Nephron progenitor cell (in vitro differentiated cells): ENCODE results near the gene RERE.

ENCODE experiments used
- DNase-seq: peaks from one replicate; pipeline ENCODE4 v3.0.0; 2021
- H3K27ac Mint-ChIP-seq: 2 replicates; pipeline ENCODE4 v1.8.0; 2021; ENCODE audit warnings: mild to moderate bottlenecking, moderate library complexity, mixed read lengths
- H3K27me3 Mint-ChIP-seq: 2 replicates; pipeline ENCODE4 v1.8.0; 2021; ENCODE audit warnings: mild to moderate bottlenecking, low read depth, mixed read lengths; ENCODE audit not compliant: poor library complexity
- H3K36me3 Mint-ChIP-seq: 2 replicates; pipeline ENCODE4 v1.8.0; 2021; ENCODE audit warnings: low read depth, mixed read lengths
- H3K4me1 Mint-ChIP-seq: 2 replicates; pipeline ENCODE4 v1.8.0; 2021; ENCODE audit warnings: mixed read lengths
- H3K4me3 Mint-ChIP-seq: 2 replicates; pipeline ENCODE4 v1.8.0; 2021; ENCODE audit warnings: mild to moderate bottlenecking, moderate library complexity, mixed read lengths
- H3K9me3 Mint-ChIP-seq: 2 replicates; pipeline ENCODE4 v1.8.0; 2021; ENCODE audit warnings: mild to moderate bottlenecking, moderate library complexity, mixed read lengths
- TF ChIP-seq, protein P1 (sequence below): fragments of 200-600 bp; sonication (generic); IDR thresholded peaks from 2 replicates; pipeline ENCODE4 v1.5.0; 2021; ENCODE audit warnings: antibody characterized with exemption

Gene RERE

GRCh38 chr1:8533907-8534306 is 283.5 kb downstream of the RERE start:
- H3K36me3 Mint-ChIP-seq = peaks cover 65% of the 10 kb centered on the region
- H3K4me1 Mint-ChIP-seq = peaks cover 27% of the 10 kb centered on the region
- TF ChIP-seq, protein P1, sequence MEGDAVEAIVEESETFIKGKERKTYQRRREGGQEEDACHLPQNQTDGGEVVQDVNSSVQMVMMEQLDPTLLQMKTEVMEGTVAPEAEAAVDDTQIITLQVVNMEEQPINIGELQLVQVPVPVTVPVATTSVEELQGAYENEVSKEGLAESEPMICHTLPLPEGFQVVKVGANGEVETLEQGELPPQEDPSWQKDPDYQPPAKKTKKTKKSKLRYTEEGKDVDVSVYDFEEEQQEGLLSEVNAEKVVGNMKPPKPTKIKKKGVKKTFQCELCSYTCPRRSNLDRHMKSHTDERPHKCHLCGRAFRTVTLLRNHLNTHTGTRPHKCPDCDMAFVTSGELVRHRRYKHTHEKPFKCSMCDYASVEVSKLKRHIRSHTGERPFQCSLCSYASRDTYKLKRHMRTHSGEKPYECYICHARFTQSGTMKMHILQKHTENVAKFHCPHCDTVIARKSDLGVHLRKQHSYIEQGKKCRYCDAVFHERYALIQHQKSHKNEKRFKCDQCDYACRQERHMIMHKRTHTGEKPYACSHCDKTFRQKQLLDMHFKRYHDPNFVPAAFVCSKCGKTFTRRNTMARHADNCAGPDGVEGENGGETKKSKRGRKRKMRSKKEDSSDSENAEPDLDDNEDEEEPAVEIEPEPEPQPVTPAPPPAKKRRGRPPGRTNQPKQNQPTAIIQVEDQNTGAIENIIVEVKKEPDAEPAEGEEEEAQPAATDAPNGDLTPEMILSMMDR = no peak
- no peak for DNase-seq
- no peaks in the 10 kb centered on the region for H3K27me3 Mint-ChIP-seq
- peak overlapping the region; percentile 59 for H3K27ac Mint-ChIP-seq
- no peaks in the 10 kb centered on the region for H3K9me3 Mint-ChIP-seq
- no peak overlapping the region for H3K4me3 Mint-ChIP-seq

- no peak overlapping the region for H3K4me3 Mint-ChIP-seq
- no peak for DNase-seq
- peaks cover 20% of the 10 kb centered on the region for H3K4me1 Mint-ChIP-seq
- no peaks in the 10 kb centered on the region for H3K27me3 Mint-ChIP-seq
- H3K27ac Mint-ChIP-seq = peak overlapping the region; percentile 8
- TF ChIP-seq, protein P1 = no peak
- no peaks in the 10 kb centered on the region for H3K9me3 Mint-ChIP-seq
- peaks cover 61% of the 10 kb centered on the region for H3K36me3 Mint-ChIP-seq
These were observed 284.3 kb downstream of the RERE start for GRCh38 chr1:8533124-8533523.

GRCh38 chr1:8529901-8530300 is 287.5 kb downstream of the RERE start:
- no peak for DNase-seq
- Mint-ChIP-seq H3K27me3 (no peaks in the 10 kb centered on the region), H3K4me1 (peaks cover 8% of the 10 kb centered on the region), H3K9me3 (no peaks in the 10 kb centered on the region), H3K27ac (peak overlapping the region; percentile 9), H3K36me3 (peaks cover 42% of the 10 kb centered on the region), H3K4me3 (no peak overlapping the region)
- TF ChIP-seq, protein P1 = no peak

DNA sequence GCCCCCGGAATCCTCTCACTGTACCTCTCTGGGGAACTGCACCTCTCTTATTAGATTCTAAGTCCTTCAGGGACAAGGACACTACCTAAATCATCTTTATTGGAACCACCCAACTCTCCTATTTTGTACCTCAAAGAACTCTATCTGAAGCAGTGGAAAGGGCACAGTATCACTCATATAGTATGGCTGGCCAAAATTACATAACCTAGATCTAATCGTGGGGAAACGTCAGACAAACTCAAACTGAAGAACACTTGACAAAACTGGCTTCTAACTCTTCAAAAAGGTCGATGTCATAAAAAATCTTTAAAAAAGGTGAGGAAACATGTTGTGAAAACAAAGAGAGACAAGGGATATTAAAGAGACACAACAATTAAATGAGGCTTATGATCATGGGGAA is 289.5 kb downstream of the RERE start:
- TF ChIP-seq, protein P1 = no peak
- H3K27ac Mint-ChIP-seq = peak overlapping the region; percentile 88
- H3K9me3 Mint-ChIP-seq = no peaks in the 10 kb centered on the region
- no peak for DNase-seq
- peaks cover 8% of the 10 kb centered on the region for H3K4me1 Mint-ChIP-seq
- H3K27me3 Mint-ChIP-seq = no peaks in the 10 kb centered on the region
- H3K36me3 Mint-ChIP-seq = peaks cover 43% of the 10 kb centered on the region
- peak overlapping the region; percentile 4 for H3K4me3 Mint-ChIP-seq

DNA sequence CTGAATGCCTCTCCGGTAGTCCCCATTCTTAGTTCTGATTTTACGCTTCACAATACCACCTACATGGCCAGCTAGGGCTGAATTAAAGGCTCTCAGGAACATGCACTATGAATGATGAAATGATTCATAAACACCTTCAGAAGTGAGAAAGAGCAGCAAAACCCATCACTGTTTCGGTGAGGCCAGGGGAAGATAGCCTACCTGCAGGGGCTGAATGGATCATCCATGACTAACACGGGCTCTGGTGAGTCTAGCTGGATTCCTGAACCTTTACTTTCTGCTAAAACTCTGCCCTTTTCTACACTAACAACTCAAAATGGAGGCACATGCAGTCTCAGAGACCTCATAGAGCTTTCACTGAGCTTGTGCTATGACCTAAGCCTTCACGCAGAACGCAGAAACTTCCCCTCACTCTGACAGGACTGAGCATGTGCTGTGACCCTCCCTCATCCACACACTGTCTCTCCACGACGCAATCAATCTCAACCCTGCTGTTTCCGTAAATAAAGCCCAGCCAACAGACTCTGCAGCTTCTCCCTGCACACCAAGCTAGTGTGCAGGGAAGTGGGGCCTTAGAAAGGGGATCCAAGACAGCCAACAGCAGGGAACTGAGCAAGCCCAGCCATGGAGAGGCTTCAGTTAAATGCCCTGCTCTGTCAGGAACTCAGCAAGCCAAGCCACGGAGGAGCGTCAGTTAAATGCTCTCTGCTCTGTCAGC is 291.7 kb downstream of the RERE start:
- no peaks in the 10 kb centered on the region for H3K9me3 Mint-ChIP-seq
- H3K27me3 Mint-ChIP-seq = no peaks in the 10 kb centered on the region
- H3K4me1 Mint-ChIP-seq = peaks cover 18% of the 10 kb centered on the region
- peak; percentile 68 for DNase-seq
- H3K27ac Mint-ChIP-seq = no peak overlapping the region
- H3K4me3 Mint-ChIP-seq = no peak overlapping the region
- H3K36me3 Mint-ChIP-seq = peaks cover 37% of the 10 kb centered on the region
- TF ChIP-seq, protein P1 = no peak

DNA sequence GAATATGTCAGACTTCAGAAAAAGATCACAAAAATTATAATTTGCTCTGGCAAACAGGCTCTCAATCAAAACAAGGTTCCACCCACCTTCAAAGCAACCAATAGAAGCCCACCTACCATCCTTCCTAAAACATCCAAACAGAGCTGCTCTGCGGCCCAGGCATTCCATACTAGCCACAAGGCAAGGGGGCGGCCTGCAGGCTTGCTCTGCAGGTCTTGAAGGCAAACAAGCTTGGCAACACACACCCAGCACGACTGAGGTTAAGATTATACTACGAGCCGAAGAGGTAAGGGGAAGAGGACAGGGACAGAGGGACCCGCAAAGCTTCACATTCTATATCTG is 292.3 kb downstream of the RERE start:
- H3K27ac Mint-ChIP-seq = no peak overlapping the region
- TF ChIP-seq, protein P1 = no peak
- H3K4me3 Mint-ChIP-seq = no peak overlapping the region
- no peak for DNase-seq
- peaks cover 33% of the 10 kb centered on the region for H3K36me3 Mint-ChIP-seq
- H3K9me3 Mint-ChIP-seq = no peaks in the 10 kb centered on the region
- H3K27me3 Mint-ChIP-seq = no peaks in the 10 kb centered on the region
- peaks cover 23% of the 10 kb centered on the region for H3K4me1 Mint-ChIP-seq
